Subcutaneous abdominal adipose tissue (tissue), 5 donors: ENCODE data around the gene COL2A1.

ENCODE experiments used
- H3K27ac ChIP-seq: one replicate; pipeline ENCODE4 v1.7.0; 2013; ENCODE audit warnings: low read depth, mild to moderate bottlenecking, inconsistent platforms, low read length, moderate library complexity
- H3K27me3 ChIP-seq, 5 donors: one replicate each; pipeline ENCODE4 v1.7.0; 2013; ENCODE audit warnings: low read length in 5 of 5, inconsistent platforms in 1 of 5; ENCODE audit not compliant: control insufficient read depth in 5 of 5, insufficient read depth in 4 of 5
- H3K36me3 ChIP-seq, 5 donors: one replicate each; pipeline ENCODE4 v1.7.0; 2013; ENCODE audit warnings: low read length in 5 of 5; ENCODE audit not compliant: control insufficient read depth in 5 of 5, insufficient read depth in 5 of 5
- H3K4me1 ChIP-seq, 5 donors: one replicate each; pipeline ENCODE4 v1.7.0; 2013; ENCODE audit warnings: low read length in 5 of 5, mild to moderate bottlenecking in 3 of 5, moderate library complexity in 1 of 5; ENCODE audit not compliant: control insufficient read depth in 5 of 5, insufficient read depth in 5 of 5
- H3K4me3 ChIP-seq, 5 donors: one replicate each; pipeline ENCODE4 v1.7.0; 2013; ENCODE audit warnings: low read length in 5 of 5, low read depth in 1 of 5
- H3K9ac ChIP-seq, 5 donors: one replicate each; pipeline ENCODE4 v1.7.0; 2013; ENCODE audit warnings: low read length in 5 of 5, mild to moderate bottlenecking in 4 of 5, moderate library complexity in 3 of 5
- H3K9me3 ChIP-seq, 5 donors: one replicate each; pipeline ENCODE4 v1.7.0; 2013; ENCODE audit warnings: low read length in 5 of 5; ENCODE audit not compliant: control insufficient read depth in 5 of 5
- donor health status: healthy.
- donor health status: healthy.
- donor health status: healthy.
- donor health status: healthy.
- donor health status: healthy.

The COL2A1 gene

DNA sequence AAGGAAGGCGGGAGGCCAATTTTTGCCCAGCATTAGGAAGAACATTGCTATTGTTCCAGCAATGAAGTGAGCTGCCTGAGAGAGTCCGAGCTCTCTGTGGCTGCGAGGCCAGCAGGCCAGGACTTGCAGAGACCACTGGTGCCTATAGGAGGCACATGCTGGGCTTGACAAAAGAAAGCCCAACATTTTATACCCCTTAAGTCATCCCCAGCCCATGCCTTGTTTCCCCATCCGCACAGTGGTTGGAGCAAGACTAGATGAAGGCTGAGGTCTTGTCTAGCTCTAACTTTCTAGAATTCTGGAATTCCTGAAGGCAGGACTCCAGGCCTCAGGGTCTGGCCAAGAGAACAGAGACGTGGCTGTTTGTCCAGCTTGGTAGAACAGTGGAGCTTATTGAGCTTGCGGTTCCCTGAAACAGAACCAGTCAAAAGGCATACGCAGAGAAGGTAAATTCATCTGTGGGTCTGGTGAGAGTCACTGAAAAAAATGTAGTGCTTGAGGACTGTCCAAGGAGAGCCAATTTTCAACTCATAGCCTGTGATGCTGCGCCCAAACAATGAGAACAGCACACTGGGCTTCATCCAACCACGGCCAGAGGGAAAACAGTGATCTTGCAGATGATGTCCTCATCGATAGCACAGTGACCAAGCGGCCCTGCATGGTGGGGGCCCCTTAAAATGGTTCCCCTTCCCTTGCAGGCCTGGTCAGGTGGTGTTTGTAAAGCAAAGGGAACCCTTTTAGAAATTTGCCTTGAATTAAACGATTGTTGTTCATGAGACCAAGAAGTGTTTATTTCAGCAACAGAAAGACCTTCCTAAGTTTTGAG, 27.1 kb upstream of the COL2A1 start:
- H3K4me3 ChIP-seq, result no peak overlapping the region
- no peak overlapping the region for H3K27ac ChIP-seq
- H3K27me3 ChIP-seq, result peaks cover 0 to 6% (median 0%) of the 10 kb centered on the region in 5 donors
- H3K36me3 ChIP-seq, result no peaks in the 10 kb centered on the region
- H3K9ac ChIP-seq, result no peak overlapping the region
- H3K4me1 ChIP-seq, result peaks cover 0 to 9% (median 0%) of the 10 kb centered on the region in 5 donors
- H3K9me3 ChIP-seq, result no peaks in the 10 kb centered on the region

GRCh38 chr12:48030173-48030650, 25.9 kb upstream of the COL2A1 start:
- H3K4me3 ChIP-seq, result no peak overlapping the region
- H3K9ac ChIP-seq, result no peak overlapping the region
- H3K4me1 ChIP-seq, result peaks cover 0 to 9% (median 0%) of the 10 kb centered on the region in 5 donors
- H3K36me3 ChIP-seq, result no peaks in the 10 kb centered on the region
- no peak overlapping the region for H3K27ac ChIP-seq
- H3K27me3 ChIP-seq, result peaks cover 0 to 6% (median 0%) of the 10 kb centered on the region in 5 donors
- no peaks in the 10 kb centered on the region for H3K9me3 ChIP-seq

DNA sequence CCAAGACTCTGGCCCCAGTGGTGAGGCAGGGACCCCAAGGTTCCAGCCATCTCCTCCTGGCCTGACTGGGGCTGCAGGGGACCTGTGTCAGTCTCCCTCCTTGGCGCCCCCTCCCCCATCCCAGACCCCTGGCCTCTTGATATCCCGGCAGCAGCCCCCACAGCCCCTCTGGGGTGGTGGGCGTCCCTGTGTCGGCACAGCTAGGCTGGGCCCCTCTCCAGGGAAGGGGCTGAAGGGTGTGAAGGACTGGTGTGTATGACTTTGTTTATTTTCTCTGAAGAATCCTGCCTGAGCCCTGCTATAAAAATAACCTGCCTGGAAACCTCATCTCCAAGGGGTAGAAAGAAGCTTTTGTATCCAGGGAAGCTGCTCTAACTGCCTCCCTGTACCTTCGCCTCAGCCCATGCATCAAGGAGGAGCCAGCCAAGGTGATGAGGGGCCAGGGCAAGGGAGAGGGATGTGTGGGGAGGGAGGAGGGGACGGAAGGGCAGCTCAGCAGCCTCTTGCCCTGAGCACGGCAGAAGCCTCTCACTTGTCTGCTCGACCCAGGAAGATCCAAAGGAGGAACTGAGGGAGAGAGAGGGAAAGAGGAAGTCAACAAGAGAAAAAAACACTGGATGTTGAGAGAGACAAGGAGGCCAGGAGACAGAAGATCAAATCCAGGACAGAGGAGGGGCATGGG, 25.4 kb upstream of the COL2A1 start:
- H3K9ac ChIP-seq, result no peak overlapping the region
- no peaks in the 10 kb centered on the region for H3K36me3 ChIP-seq

DNA sequence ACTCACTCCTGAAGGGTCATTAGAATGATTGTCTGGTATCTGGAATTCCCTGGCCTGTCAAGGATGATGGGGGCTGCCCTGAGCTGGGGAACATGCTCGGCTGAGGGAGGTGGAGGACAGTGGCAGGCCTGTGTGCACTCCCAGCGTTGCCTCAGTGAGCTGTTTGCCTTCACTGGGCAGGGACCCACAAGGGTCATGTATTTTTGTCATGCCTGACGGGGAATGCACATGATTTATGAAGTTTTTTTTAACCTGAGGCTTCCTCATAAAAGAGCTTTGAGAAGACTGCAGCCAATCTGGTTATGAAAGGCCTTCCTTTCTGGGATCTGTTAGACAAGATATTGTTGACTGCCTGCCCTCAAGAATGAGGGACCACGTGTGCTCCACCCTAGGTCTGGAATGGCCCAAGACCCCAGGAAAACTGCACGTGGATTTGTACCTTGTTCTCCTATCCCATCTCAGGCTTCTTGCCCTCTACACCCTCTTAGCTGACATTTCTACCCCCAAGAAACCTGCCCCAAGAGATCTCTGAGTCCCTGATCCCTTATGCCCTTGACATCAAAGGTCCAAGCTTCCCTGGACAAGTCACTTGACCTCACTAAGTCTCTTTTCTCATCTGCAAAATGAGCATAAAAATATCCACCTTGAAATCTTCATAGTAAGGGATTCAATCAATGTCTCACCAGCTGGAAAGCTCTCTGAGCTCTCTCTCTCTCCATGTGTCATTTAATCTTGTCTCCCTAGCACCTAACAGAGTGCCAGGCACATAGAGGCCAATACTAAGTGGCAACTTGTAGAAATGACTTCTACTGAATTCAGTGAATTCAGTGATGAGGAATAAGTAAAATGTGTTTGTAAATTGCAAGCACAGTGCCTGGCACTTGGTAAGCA, 24.5 kb upstream of the COL2A1 start:
- no peaks in the 10 kb centered on the region for H3K36me3 ChIP-seq
- peaks cover 0 to 6% (median 0%) of the 10 kb centered on the region in 5 donors for H3K27me3 ChIP-seq
- no peaks in the 10 kb centered on the region for H3K9me3 ChIP-seq
- peaks cover 0 to 9% (median 0%) of the 10 kb centered on the region in 5 donors for H3K4me1 ChIP-seq
- H3K9ac ChIP-seq, result no peak overlapping the region
- H3K27ac ChIP-seq, result no peak overlapping the region
- H3K4me3 ChIP-seq, result no peak overlapping the region

More for the DNA sequence above, 25.4 kb upstream of the COL2A1 start:
- Histone ChIP-seq H3K4me3 (no peak overlapping the region), H3K27me3 (peaks cover 0 to 10% (median 0%) of the 10 kb centered on the region in 5 donors), H3K9me3 (no peaks in the 10 kb centered on the region), H3K27ac (no peak overlapping the region), H3K4me1 (peaks cover 0 to 9% (median 0%) of the 10 kb centered on the region in 5 donors)

GRCh38 chr12:48027183-48028002, 23.1 kb upstream of the COL2A1 start:
- H3K27ac ChIP-seq, result no peak overlapping the region
- H3K4me3 ChIP-seq, result no peak overlapping the region
- H3K9me3 ChIP-seq, result no peaks in the 10 kb centered on the region
- peaks cover 0 to 18% (median 6%) of the 10 kb centered on the region in 5 donors for H3K27me3 ChIP-seq
- no peak overlapping the region for H3K9ac ChIP-seq
- H3K4me1 ChIP-seq, result peaks cover 0 to 9% (median 0%) of the 10 kb centered on the region in 5 donors
- no peaks in the 10 kb centered on the region for H3K36me3 ChIP-seq

DNA sequence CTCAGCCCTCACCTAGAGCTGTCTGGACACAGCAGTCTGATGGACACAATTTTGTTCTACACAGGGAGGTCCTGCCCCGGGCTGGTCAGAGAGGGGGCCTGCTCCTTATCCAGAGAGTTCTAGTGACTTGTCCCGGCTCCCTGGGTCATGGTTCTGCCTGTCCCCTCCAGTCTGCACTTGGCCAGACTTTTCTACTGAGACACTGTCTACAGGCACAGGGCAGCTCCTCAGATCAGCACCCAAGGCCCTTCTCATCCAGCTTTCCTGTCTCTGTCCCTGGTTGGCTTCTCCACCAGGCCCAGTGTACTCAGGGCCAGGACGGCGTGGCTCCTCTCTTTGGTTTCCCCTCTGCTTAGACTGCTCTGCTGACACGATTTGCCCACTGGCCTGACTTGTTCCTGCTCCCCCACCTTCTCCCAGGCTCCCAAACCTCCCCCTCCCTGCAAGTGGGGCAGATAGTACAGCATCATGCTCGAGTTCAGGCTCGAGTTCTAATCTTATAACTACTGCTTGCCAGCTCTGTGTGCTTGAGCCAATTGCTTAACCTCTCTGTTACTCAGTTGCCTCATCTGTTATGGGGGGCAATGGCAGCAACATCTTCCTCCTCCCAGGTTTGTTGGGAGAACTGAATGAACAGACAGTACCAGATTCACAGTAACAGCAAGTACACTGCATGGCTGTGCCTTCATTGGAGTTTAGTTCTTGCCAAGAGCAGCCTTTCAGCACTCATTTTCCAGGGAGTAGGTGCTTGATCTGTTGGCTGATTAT, 22.0 kb upstream of the COL2A1 start:
- H3K4me3 ChIP-seq, result no peak overlapping the region
- no peak overlapping the region for H3K27ac ChIP-seq
- no peak overlapping the region for H3K9ac ChIP-seq
- no peaks in the 10 kb centered on the region for H3K36me3 ChIP-seq
- H3K4me1 ChIP-seq, result peaks cover 0 to 9% (median 0%) of the 10 kb centered on the region in 5 donors
- peaks cover 6 to 25% (median 12%) of the 10 kb centered on the region in 5 donors for H3K27me3 ChIP-seq
- no peaks in the 10 kb centered on the region for H3K9me3 ChIP-seq

GRCh38 chr12:48025281-48025680, 21.0 kb upstream of the COL2A1 start:
- Histone ChIP-seq H3K4me3 (no peak overlapping the region), H3K27ac (no peak overlapping the region), H3K27me3 (peaks cover 6 to 25% (median 12%) of the 10 kb centered on the region in 5 donors), H3K9ac (no peak overlapping the region), H3K4me1 (peaks cover 0 to 9% (median 0%) of the 10 kb centered on the region in 5 donors), H3K36me3 (no peaks in the 10 kb centered on the region), H3K9me3 (no peaks in the 10 kb centered on the region)

DNA sequence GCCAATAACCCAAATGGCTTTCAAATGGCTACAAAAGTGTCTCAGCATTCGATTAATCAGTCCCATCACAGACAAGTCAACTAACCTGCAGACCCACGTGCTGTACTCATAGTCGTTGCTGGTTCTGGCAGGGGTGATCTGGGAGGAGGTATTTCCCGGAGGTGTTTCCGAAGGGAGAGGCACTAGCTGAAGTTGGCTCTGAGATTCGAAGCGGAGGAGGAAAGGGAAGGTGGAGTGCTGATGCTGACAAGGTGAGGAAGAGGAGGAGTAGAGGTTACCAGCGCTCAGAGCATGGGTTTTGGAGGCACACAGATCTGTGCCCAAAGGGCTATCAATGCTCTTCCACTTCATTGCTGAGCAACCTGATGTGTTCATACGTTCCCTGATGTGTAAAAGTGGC, 20.5 kb upstream of the COL2A1 start:
- Histone ChIP-seq H3K9me3 (no peaks in the 10 kb centered on the region), H3K4me3 (no peak overlapping the region), H3K36me3 (no peaks in the 10 kb centered on the region), H3K27me3 (peaks cover 6 to 25% (median 12%) of the 10 kb centered on the region in 5 donors), H3K9ac (no peak overlapping the region), H3K4me1 (peaks cover 0 to 4% (median 0%) of the 10 kb centered on the region in 5 donors), H3K27ac (no peak overlapping the region)
